HEK293 (cell line): ENCODE measurements around the gene LDLRAD3.

Experiments
- CTCF ChIA-PET: fragments of 350-600 bp; formaldehyde crosslinking; extraction: SDS; loops from one replicate; lab custom pipeline; 2021; ENCODE audit warnings: antibody characterized with exemption; lab: Yijun Ruan, JAX
- POLR2A ChIA-PET: fragments of 300-600 bp; formaldehyde crosslinking; extraction: SDS; loops from one replicate; lab custom pipeline; 2020; ENCODE audit warnings: antibody characterized with exemption, inconsistent platforms; lab: Yijun Ruan, JAX
- H3K27ac ChIP-seq: fragments of 200-500 bp; sonication (Bioruptor generic); 2 replicates; pipeline ENCODE4 v1.5.1; 2014; ENCODE audit warnings: low read depth, low read length, control low read depth, inconsistent platforms; ENCODE audit errors: extremely low read depth
- H3K36me3 ChIP-seq, 2 experiments: fragments of 200-500 bp in 1 of 2; sonication (Bioruptor generic) in 1 of 2; 1 replicate in 1 of 2; 2 replicates in 1 of 2; pipeline ENCODE4 v1.5.1; 2014 to 2017; ENCODE audit warnings: inconsistent platforms in 2 of 2, low read length in 2 of 2; ENCODE audit not compliant: control insufficient read depth in 2 of 2, insufficient read depth in 1 of 2
- H3K4me1 ChIP-seq: fragments of 200-500 bp; sonication (Bioruptor generic); 2 replicates; pipeline ENCODE4 v1.5.1; 2014; ENCODE audit warnings: mild to moderate bottlenecking, low read length, inconsistent platforms; ENCODE audit not compliant: control insufficient read depth, insufficient read depth
- H3K4me3 ChIP-seq: 2 replicates; pipeline ENCODE4 v1.5.1; 2011; ENCODE audit warnings: low read depth, mild to moderate bottlenecking, control low read depth, low read length, moderate library complexity
- H3K9me3 ChIP-seq: fragments of 200-500 bp; sonication (Bioruptor generic); 2 replicates; pipeline ENCODE4 v1.5.1; 2014; ENCODE audit warnings: low read depth, low read length, inconsistent platforms; ENCODE audit not compliant: control insufficient read depth, insufficient read depth
- HOXD13 ChIP-seq: sonication (generic); formaldehyde crosslinking; IDR thresholded peaks from 2 replicates; pipeline ENCODE4 v1.8.0; 2022; ENCODE audit warnings: missing genetic modification reagents, borderline replicate concordance
- MEIS1 ChIP-seq: sonication (generic); formaldehyde crosslinking; IDR thresholded peaks from 2 replicates; pipeline ENCODE4 v1.8.1; 2022; ENCODE audit warnings: missing genetic modification reagents, mild to moderate bottlenecking, borderline replicate concordance
- SCRT1 ChIP-seq: fragments of 450-650 bp; formaldehyde crosslinking; IDR thresholded peaks from 2 replicates; pipeline ENCODE4 v1.5.1; 2016; ENCODE audit warnings: missing biosample characterization, missing genetic modification characterization, borderline replicate concordance
- SETDB1 ChIP-seq: IDR thresholded peaks from one replicate; pipeline ENCODE4 v1.6.1; 2017; ENCODE audit warnings: mild to moderate bottlenecking, low read length, moderate library complexity, mixed read lengths; ENCODE audit not compliant: insufficient read length
- ZBTB21 ChIP-seq: fragments of 450-650 bp; formaldehyde crosslinking; IDR thresholded peaks from 2 replicates; pipeline ENCODE4 v1.5.1; 2017; ENCODE audit warnings: missing biosample characterization, missing genetic modification characterization
- ZNF169 ChIP-seq: fragments of 450-650 bp; formaldehyde crosslinking; IDR thresholded peaks from 2 replicates; pipeline ENCODE4 v1.5.1; 2016; ENCODE audit warnings: missing biosample characterization, missing genetic modification characterization
- ZNF202 ChIP-seq: fragments of 450-650 bp; formaldehyde crosslinking; IDR thresholded peaks from 2 replicates; pipeline ENCODE4 v1.5.1; 2016; ENCODE audit warnings: missing biosample characterization, missing genetic modification characterization, borderline replicate concordance
- ZNF211 ChIP-seq: fragments of 450-650 bp; formaldehyde crosslinking; IDR thresholded peaks from 2 replicates; pipeline ENCODE4 v1.5.1; 2016; ENCODE audit warnings: low read depth, missing biosample characterization, missing genetic modification characterization
- ZNF341 ChIP-seq: fragments of 450-650 bp; formaldehyde crosslinking; IDR thresholded peaks from 2 replicates; pipeline ENCODE4; 2016; ENCODE audit warnings: low read depth, missing biosample characterization, missing genetic modification characterization
- ZNF423 ChIP-seq: fragments of 450-650 bp; formaldehyde crosslinking; IDR thresholded peaks from 2 replicates; pipeline ENCODE4 v1.5.1; 2016; ENCODE audit warnings: missing biosample characterization, missing genetic modification characterization
- ZNF529 ChIP-seq: fragments of 450-650 bp; formaldehyde crosslinking; IDR thresholded peaks from 2 replicates; pipeline ENCODE4 v1.5.1; 2017; ENCODE audit warnings: missing genetic modification characterization, missing biosample characterization; ENCODE audit not compliant: insufficient replicate concordance
- ZNF571 ChIP-seq: fragments of 450-650 bp; formaldehyde crosslinking; IDR thresholded peaks from 2 replicates; pipeline ENCODE4 v1.5.0; 2017; ENCODE audit warnings: missing biosample characterization, missing genetic modification characterization
- ZNF596 ChIP-seq: fragments of 450-650 bp; IDR thresholded peaks from 2 replicates; pipeline ENCODE4 v1.5.0; 2018; ENCODE audit warnings: missing biosample characterization, mild to moderate bottlenecking, missing genetic modification characterization, moderate library complexity
- ZNF621 ChIP-seq: fragments of 450-650 bp; formaldehyde crosslinking; IDR thresholded peaks from 2 replicates; pipeline ENCODE4 v1.5.1; 2017; ENCODE audit warnings: missing biosample characterization, missing genetic modification characterization
- ZNF768 ChIP-seq: fragments of 450-650 bp; formaldehyde crosslinking; IDR thresholded peaks from 2 replicates; pipeline ENCODE4 v1.5.1; 2018; ENCODE audit warnings: missing biosample characterization, mild to moderate bottlenecking, missing genetic modification characterization
- ZSCAN16 ChIP-seq: fragments of 450-650 bp; formaldehyde crosslinking; IDR thresholded peaks from 2 replicates; pipeline ENCODE4 v1.5.1; 2016; ENCODE audit warnings: missing biosample characterization, missing genetic modification characterization
- TF ChIP-seq, protein P1 (sequence below): fragments of 450-650 bp; formaldehyde crosslinking; IDR thresholded peaks from 2 replicates; pipeline ENCODE4 v1.5.1; 2016; ENCODE audit warnings: missing biosample characterization, missing genetic modification characterization
- TF ChIP-seq, protein P2 (sequence below): fragments of 450-650 bp; formaldehyde crosslinking; optimal IDR thresholded peaks from 2 replicates; pipeline ENCODE3; 2016; ENCODE audit warnings: missing biosample characterization, mild to moderate bottlenecking, missing genetic modification characterization
- TF ChIP-seq, protein P3 (sequence below): fragments of 450-650 bp; formaldehyde crosslinking; IDR thresholded peaks from 2 replicates; pipeline ENCODE4 v1.5.1; 2016; ENCODE audit warnings: missing biosample characterization, missing genetic modification characterization
- TF ChIP-seq, protein P4 (sequence below): fragments of 450-650 bp; formaldehyde crosslinking; IDR thresholded peaks from 2 replicates; pipeline ENCODE4 v1.5.1; 2016; ENCODE audit warnings: missing biosample characterization, missing genetic modification characterization

The LDLRAD3 gene

DNA sequence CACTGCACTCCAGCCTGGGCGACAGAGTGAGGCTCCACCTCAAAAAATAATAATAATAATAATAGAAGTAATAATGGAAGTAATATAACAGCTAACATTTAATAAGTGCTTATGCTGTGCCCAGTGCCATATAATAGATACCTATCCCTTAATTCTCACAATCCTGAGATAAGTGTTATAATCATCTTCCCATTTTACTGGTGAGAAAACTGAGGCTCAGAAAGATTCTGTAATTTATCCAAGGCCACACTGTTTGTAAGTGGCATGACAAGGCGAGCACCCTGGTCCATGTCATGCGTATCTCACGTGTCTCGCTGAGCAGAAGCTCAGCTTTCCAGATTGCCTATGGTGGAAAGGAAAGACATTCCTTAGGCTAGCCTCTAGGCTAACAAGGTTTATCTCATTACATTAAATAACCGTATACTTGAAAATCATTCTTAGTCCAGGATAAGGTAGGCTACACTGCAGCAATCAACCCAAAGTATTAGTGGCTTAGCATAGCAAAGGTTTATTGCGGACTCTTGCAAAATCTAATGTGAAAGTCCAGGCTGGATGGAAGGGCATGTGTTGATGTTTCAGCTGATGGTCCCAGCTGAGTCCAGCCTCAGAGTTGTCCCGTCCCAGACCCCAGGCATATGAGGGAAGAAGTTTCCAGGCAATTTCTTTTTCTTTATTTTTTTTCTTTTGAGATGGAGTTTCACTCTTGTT, 15.0 kb upstream of the LDLRAD3 start:
- no peak overlapping the region for H3K4me3 ChIP-seq
- H3K27ac ChIP-seq, result no peak overlapping the region
- POLR2A ChIA-PET, result no interaction called here
- TF ChIP-seq ZNF202, result no peak
- TF ChIP-seq HOXD13, result no peak
- TF ChIP-seq ZNF571, result no peak
- no peak for TF ChIP-seq ZNF169 (tag by site-specific recombination)
- CTCF ChIA-PET, result interaction anchor here (1.2 kb wide), 1 partner anchor 106 kb away, joined by 5 read pairs; no protein-coding TSS in a partner anchor
- H3K4me1 ChIP-seq, result no peaks in the 10 kb centered on the region
- H3K36me3 ChIP-seq, result no peaks in the 10 kb centered on the region
- H3K9me3 ChIP-seq, result no peaks in the 10 kb centered on the region

DNA sequence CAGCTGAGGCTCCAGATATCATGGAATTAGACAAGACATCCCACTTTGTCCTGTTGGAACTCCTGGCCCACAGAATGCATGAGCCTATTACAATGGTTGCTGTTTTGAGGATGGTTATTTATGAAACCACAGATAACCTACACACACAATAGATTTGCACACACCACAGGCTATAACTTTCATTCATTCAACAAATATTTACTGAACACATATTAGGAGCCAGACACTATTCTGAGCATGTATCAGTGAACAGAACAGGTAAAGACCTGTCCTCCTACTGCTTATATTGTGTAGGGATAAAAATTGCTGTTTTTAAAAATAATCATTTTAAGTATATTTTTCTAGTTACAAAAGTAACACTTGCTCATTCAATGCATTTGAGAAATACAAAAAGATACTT, 13.4 kb upstream of the LDLRAD3 start:
- no peaks in the 10 kb centered on the region for H3K4me1 ChIP-seq
- ChIA-PET POLR2A (no interaction called here), CTCF (no interaction called here)

DNA sequence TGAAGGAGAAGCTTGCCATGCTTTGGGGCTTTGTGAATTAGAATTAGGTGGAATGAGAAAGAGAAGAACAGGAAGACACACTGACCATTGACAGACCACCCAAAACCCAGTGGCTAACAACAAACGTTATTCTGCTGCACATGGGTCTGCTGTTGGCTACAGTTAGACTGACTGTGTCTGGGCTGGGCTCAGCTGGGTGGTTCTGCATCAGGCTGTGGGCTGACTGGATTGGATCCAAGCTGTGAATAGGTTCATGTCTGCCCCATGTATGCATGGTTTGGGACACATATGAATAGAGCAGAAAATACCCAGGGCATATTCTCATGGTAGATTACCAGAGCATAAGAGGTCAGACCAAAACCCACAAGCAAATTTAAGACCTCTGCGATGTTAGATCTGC, 11.7 kb upstream of the LDLRAD3 start:
- no peak overlapping the region for H3K27ac ChIP-seq
- TF ChIP-seq SETDB1 (peak; percentile 23), MEIS1 (CRISPR knock-in tag) (no peak)
- TF ChIP-seq, all 188 proteins: peak for 1
- no peaks in the 10 kb centered on the region for H3K9me3 ChIP-seq
- POLR2A ChIA-PET, result no interaction called here
- no peaks in the 10 kb centered on the region for H3K36me3 ChIP-seq
- no peak overlapping the region for H3K4me3 ChIP-seq
- H3K4me1 ChIP-seq, result no peaks in the 10 kb centered on the region
- CTCF ChIA-PET, result no interaction called here

More for the DNA sequence above, 13.4 kb upstream of the LDLRAD3 start:
- Histone ChIP-seq H3K9me3 (no peaks in the 10 kb centered on the region), H3K4me3 (no peak overlapping the region), H3K27ac (no peak overlapping the region), H3K36me3 (no peaks in the 10 kb centered on the region)
- TF ChIP-seq ZNF211 (tag by site-specific recombination) (no peak), SCRT1 (tag by site-specific recombination) (no peak), ZBTB21 (no peak), ZNF596 (tag by site-specific recombination) (no peak), ZNF529 (tag by site-specific recombination) (no peak), ZNF768 (no peak), ZNF423 (tag by site-specific recombination) (no peak), HOXD13 (no peak), ZSCAN16 (tag by site-specific recombination) (no peak), ZNF621 (tag by site-specific recombination) (no peak), ZNF341 (tag by site-specific recombination) (no peak)
- TF ChIP-seq, protein P1, sequence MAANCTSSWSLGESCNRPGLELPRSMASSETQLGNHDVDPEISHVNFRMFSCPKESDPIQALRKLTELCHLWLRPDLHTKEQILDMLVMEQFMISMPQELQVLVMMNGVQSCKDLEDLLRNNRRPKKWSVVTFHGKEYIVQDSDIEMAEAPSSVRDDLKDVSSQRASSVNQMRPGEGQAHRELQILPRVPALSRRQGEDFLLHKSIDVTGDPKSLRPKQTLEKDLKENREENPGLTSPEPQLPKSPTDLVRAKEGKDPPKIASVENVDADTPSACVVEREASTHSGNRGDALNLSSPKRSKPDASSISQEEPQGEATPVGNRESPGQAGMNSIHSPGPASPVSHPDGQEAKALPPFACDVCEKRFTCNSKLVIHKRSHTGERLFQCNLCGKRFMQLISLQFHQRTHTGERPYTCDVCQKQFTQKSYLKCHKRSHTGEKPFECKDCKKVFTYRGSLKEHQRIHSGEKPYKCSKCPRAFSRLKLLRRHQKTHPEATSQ, result no peak
- TF ChIP-seq, protein P2, sequence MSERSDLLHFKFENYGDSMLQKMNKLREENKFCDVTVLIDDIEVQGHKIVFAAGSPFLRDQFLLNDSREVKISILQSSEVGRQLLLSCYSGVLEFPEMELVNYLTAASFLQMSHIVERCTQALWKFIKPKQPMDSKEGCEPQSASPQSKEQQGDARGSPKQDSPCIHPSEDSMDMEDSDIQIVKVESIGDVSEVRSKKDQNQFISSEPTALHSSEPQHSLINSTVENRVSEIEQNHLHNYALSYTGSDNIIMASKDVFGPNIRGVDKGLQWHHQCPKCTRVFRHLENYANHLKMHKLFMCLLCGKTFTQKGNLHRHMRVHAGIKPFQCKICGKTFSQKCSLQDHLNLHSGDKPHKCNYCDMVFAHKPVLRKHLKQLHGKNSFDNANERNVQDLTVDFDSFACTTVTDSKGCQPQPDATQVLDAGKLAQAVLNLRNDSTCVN (tag by site-specific recombination), result no peak
- TF ChIP-seq, protein P3, sequence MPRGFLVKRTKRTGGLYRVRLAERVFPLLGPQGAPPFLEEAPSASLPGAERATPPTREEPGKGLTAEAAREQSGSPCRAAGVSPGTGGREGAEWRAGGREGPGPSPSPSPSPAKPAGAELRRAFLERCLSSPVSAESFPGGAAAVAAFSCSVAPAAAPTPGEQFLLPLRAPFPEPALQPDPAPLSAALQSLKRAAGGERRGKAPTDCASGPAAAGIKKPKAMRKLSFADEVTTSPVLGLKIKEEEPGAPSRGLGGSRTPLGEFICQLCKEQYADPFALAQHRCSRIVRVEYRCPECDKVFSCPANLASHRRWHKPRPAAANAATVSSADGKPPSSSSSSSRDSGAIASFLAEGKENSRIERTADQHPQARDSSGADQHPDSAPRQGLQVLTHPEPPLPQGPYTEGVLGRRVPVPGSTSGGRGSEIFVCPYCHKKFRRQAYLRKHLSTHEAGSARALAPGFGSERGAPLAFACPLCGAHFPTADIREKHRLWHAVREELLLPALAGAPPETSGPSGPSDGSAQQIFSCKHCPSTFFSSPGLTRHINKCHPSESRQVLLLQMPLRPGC (tag by site-specific recombination), result no peak
- TF ChIP-seq, protein P4, sequence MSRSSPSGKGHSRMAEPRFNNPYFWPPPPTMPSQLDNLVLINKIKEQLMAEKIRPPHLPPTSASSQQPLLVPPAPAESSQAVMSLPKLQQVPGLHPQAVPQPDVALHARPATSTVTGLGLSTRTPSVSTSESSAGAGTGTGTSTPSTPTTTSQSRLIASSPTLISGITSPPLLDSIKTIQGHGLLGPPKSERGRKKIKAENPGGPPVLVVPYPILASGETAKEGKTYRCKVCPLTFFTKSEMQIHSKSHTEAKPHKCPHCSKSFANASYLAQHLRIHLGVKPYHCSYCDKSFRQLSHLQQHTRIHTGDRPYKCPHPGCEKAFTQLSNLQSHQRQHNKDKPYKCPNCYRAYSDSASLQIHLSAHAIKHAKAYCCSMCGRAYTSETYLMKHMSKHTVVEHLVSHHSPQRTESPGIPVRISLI, result no peak
